ENCODE results near the gene STARD5. TPM values are rescaled to one million over a fixed set of nuclear protein-coding genes. Genes with fewer than 3 reads are reported as not detected.

The STARD5 gene
- total RNA-seq, 1 experiment from 2014 or later, result 1.9 TPM

DNA sequence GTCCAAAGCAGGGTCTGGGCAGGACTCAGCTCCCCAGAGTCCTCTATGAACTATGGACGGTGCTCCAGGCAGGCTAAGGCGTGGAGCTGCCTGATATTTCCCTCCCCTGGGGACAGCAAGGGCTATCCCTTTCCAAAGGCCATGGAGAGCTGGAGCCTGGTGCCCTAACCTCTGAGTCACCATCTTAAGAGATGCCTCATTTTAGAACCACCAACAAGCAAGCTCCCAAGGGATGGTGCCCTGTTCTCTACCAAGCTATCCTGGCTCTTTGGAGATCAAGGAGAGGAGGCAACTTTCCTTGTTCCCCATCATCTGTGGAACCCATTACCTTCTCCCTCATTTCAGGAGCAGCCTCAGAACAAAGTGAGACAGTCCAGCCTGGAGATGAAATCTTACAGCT is 15.7 kb downstream of the STARD5 start:
- no peak for DNase-seq
- intact Hi-C loops (cut with micrococcal nuclease; ENCODE audit: unreplicated experiment), result no loop called here
- H3K27me3 Mint-ChIP-seq (ENCODE audit: unreplicated experiment), result peaks cover 34% of the 10 kb centered on the region
- no peak overlapping the region for H3K27ac Mint-ChIP-seq (ENCODE audit: unreplicated experiment)
- BruUV-seq (replicated peaks), result no TSS peak
- CTCF ChIA-PET, result no interaction called here
- no peak for TF ChIP-seq CTCF (IDR thresholded peaks at IDR 0.05; ENCODE audit: unreplicated experiment)
- H3K36me3 Mint-ChIP-seq (ENCODE audit: insufficient read depth, unreplicated experiment), result no peaks in the 10 kb centered on the region
- peaks cover 7% of the 10 kb centered on the region for H3K4me1 Mint-ChIP-seq (ENCODE audit: low read depth, unreplicated experiment)
- H3K9me3 Mint-ChIP-seq (ENCODE audit: low read depth, unreplicated experiment), result no peaks in the 10 kb centered on the region
- H3K4me3 Mint-ChIP-seq (ENCODE audit: low read depth, unreplicated experiment), result no peak overlapping the region

- Mint-ChIP-seq H3K36me3 (ENCODE audit: insufficient read depth, unreplicated experiment) (no peaks in the 10 kb centered on the region), H3K9me3 (ENCODE audit: low read depth, unreplicated experiment) (no peaks in the 10 kb centered on the region), H3K27ac (ENCODE audit: unreplicated experiment) (no peak overlapping the region), H3K4me1 (ENCODE audit: low read depth, unreplicated experiment) (no peaks in the 10 kb centered on the region), H3K27me3 (ENCODE audit: unreplicated experiment) (peaks cover 72% of the 10 kb centered on the region), H3K4me3 (ENCODE audit: low read depth, unreplicated experiment) (no peak overlapping the region)
- no peak for DNase-seq
- CTCF ChIA-PET, result no interaction called here
- no TSS peak for BruUV-seq (replicated peaks)
- intact Hi-C loops (cut with micrococcal nuclease; ENCODE audit: unreplicated experiment), result no loop called here
- TF ChIP-seq CTCF (IDR thresholded peaks at IDR 0.05; ENCODE audit: unreplicated experiment), result no peak
These were observed 19.7 kb downstream of the STARD5 start for GRCh38 chr15:81304226-81304625.

DNA sequence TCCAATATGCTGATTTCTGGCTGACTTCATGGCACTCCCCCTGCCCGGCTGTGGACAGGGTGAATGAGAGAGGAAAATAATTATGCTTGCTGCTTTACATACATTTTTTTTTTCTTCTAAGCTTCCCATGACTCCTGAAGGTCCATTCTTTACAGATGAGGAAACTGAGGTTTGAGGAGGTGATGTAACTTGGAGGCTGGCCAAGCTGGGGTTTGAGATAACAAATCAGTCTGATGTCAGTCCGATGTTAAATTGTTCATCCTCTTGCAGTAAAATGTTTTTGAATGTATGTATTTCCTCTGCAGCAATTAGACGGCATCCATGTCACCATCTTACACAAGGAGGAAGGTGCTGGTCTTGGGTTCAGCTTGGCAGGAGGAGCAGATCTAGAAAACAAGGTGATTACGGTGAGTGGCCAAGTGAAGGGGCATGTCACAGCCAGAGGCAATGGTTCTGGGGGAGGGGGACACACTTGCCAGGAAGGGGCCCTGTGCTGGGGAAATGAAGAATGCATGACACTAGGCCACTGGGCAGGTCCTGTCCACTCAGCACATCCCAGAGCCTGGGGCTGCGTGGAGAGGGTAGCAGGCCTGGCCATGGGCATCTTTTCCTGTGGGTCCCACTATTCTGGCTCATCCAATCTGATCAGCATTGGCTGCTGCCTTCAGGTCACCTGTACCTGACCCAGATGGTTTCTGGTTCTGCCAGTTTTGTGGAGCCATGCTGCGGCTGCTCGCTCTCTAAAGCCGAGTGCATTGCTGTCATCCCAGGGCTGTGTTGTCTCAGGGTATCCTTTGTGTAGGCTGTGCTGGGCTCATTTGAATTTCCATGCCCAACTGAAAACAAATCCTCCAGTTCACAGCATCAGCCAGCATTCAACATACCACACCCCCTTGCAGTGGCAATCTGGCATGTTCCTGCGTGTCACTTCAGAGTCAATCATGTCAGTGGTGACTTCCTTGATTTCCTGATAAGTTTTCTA is 20.4 kb downstream of the STARD5 start:
- H3K4me3 Mint-ChIP-seq (ENCODE audit: low read depth, unreplicated experiment), result no peak overlapping the region
- no peaks in the 10 kb centered on the region for H3K36me3 Mint-ChIP-seq (ENCODE audit: insufficient read depth, unreplicated experiment)
- no peaks in the 10 kb centered on the region for H3K4me1 Mint-ChIP-seq (ENCODE audit: low read depth, unreplicated experiment)
- CTCF ChIA-PET, result interaction anchor here (0.6 kb wide), 1 partner anchor 794 kb away, joined by 5 read pairs; no protein-coding TSS in a partner anchor
- BruUV-seq (replicated peaks), result no TSS peak
- TF ChIP-seq CTCF (IDR thresholded peaks at IDR 0.05; ENCODE audit: unreplicated experiment), result no peak
- intact Hi-C loops (cut with micrococcal nuclease; ENCODE audit: unreplicated experiment), result no loop called here
- no peak for DNase-seq
- H3K27ac Mint-ChIP-seq (ENCODE audit: unreplicated experiment), result no peak overlapping the region
- H3K27me3 Mint-ChIP-seq (ENCODE audit: unreplicated experiment), result peaks cover 72% of the 10 kb centered on the region
- no peaks in the 10 kb centered on the region for H3K9me3 Mint-ChIP-seq (ENCODE audit: low read depth, unreplicated experiment)

GRCh38 chr15:81302701-81303109 is 21.2 kb downstream of the STARD5 start:
- intact Hi-C loops (cut with micrococcal nuclease; ENCODE audit: unreplicated experiment), result no loop called here
- Mint-ChIP-seq H3K4me1 (ENCODE audit: low read depth, unreplicated experiment) (peaks cover 2% of the 10 kb centered on the region), H3K27ac (ENCODE audit: unreplicated experiment) (no peak overlapping the region), H3K36me3 (ENCODE audit: insufficient read depth, unreplicated experiment) (no peaks in the 10 kb centered on the region), H3K9me3 (ENCODE audit: low read depth, unreplicated experiment) (no peaks in the 10 kb centered on the region), H3K4me3 (ENCODE audit: low read depth, unreplicated experiment) (no peak overlapping the region), H3K27me3 (ENCODE audit: unreplicated experiment) (peaks cover 76% of the 10 kb centered on the region)
- DNase-seq, result no peak
- BruUV-seq (replicated peaks), result no TSS peak
- CTCF ChIA-PET, result interaction anchor here (0.6 kb wide), 1 partner anchor 795 kb away, joined by 5 read pairs; no protein-coding TSS in a partner anchor
- TF ChIP-seq CTCF (IDR thresholded peaks at IDR 0.05; ENCODE audit: unreplicated experiment), result no peak

All from Calu3 (cell line).